ENCODE results near the gene ZFYVE16. TPM values are rescaled to one million over a fixed set of nuclear protein-coding genes. Genes with fewer than 3 reads are reported as not detected.
A peak's percentile ranks its signal among the peaks of the same experiment; 100 is the strongest.
"Not testable (repeated sequence)": the region's sequence is repeated elsewhere in the genome, so short reads cannot be mapped to it uniquely, and the experiment has no call there.

The ZFYVE16 gene
- total and polyA plus RNA-seq, 7 donors = 8.6 to 43.2 (median 29.6) TPM

GRCh38 chr5:80483636-80484232, 75.9 kb downstream of the ZFYVE16 start:
- Histone ChIP-seq H3K4me1 (peaks cover 0 to 14% (median 4%) of the 10 kb centered on the region in 4 donors), H3K27me3 (no peaks in the 10 kb centered on the region), H3K27ac (no peak overlapping the region), H3K4me3 (no peak overlapping the region), H3K9me3 (no peaks in the 10 kb centered on the region), H3K36me3 (no peaks in the 10 kb centered on the region)
- intact Hi-C loops (cut with DNase I) = no loop called here
- WGBS, 2 donors = 97 to 99% methylated on average over 3 of the region's 3 CpGs
- DNase-seq = no peak
- TF ChIP-seq POLR2A (IDR thresholded peaks at IDR 0.05) (no peak), POLR2AphosphoS5 (IDR thresholded peaks at IDR 0.05) (no peak)

GRCh38 chr5:80487444-80487828, 79.6 kb downstream of the ZFYVE16 start:
- no peak for TF ChIP-seq EP300 (IDR thresholded peaks at IDR 0.05)
- no peak for TF ChIP-seq POLR2AphosphoS5 (IDR thresholded peaks at IDR 0.05)
- no peak for TF ChIP-seq POLR2A (IDR thresholded peaks at IDR 0.05)
- TF ChIP-seq CTCF (IDR thresholded peaks at IDR 0.05) = no peak
- 61 to 64% methylated on average over 18 of the region's 18 CpGs for WGBS, 2 donors
- H3K36me3 ChIP-seq = no peaks in the 10 kb centered on the region
- no peaks in the 10 kb centered on the region for H3K27me3 ChIP-seq
- H3K9me3 ChIP-seq = no peaks in the 10 kb centered on the region
- no peak for DNase-seq
- H3K4me3 ChIP-seq = peak overlapping the region; percentile 53 to 72 (median 64)
- H3K4me1 ChIP-seq = peaks cover 0 to 17% (median 4%) of the 10 kb centered on the region in 4 donors
- H3K27ac ChIP-seq = peak overlapping the region; percentile 76 to 85 (median 80)
- intact Hi-C loops (cut with DNase I) = loop anchor here (5.0 kb wide), 2 partner anchors 170 to 185 kb away; no protein-coding TSS in a partner anchor

- 1% methylated on average over 85 of the region's 85 CpGs for WGBS, 2 donors
- H3K36me3 ChIP-seq = no peaks in the 10 kb centered on the region
- peak; percentile 88 for DNase-seq
- TF ChIP-seq EP300 (IDR thresholded peaks at IDR 0.05) = no peak
- TF ChIP-seq POLR2AphosphoS5 (IDR thresholded peaks at IDR 0.05) = peak in 3 of 4 donors; percentile 11 to 50 (median 43)
- no peaks in the 10 kb centered on the region for H3K27me3 ChIP-seq
- peak within 1 kb of the TSS; percentile 53 to 72 (median 64) for H3K4me3 ChIP-seq
- no peaks in the 10 kb centered on the region for H3K9me3 ChIP-seq
- H3K27ac ChIP-seq = peak within 1 kb of the TSS; percentile 76 to 85 (median 80)
- H3K4me1 ChIP-seq = peaks cover 0 to 17% (median 4%) of the 10 kb centered on the region in 4 donors
- intact Hi-C loops (cut with DNase I) = loop anchor here (5.0 kb wide), 2 partner anchors 169 to 184 kb away; no protein-coding TSS in a partner anchor
Measured at GRCh38 chr5:80487829-80488721, 80.2 kb downstream of the ZFYVE16 start, which contains the start of gene FAM151B. TSS of gene FAM151B (plus strand) at chr5:80488100. CDS start at chr5:80488124, 24 bp downstream.

GRCh38 chr5:80491296-80491695, 83.4 kb downstream of the ZFYVE16 start:
- intact Hi-C loops (cut with DNase I) = no loop called here
- Histone ChIP-seq H3K4me3 (no peak overlapping the region), H3K9me3 (no peaks in the 10 kb centered on the region), H3K36me3 (no peaks in the 10 kb centered on the region), H3K27me3 (no peaks in the 10 kb centered on the region), H3K27ac (no peak overlapping the region), H3K4me1 (peaks cover 0 to 17% (median 4%) of the 10 kb centered on the region in 4 donors)
- TF ChIP-seq POLR2AphosphoS5 (IDR thresholded peaks at IDR 0.05) (no peak), POLR2A (IDR thresholded peaks at IDR 0.05) (no peak), EP300 (IDR thresholded peaks at IDR 0.05) (no peak), CTCF (IDR thresholded peaks at IDR 0.05) (no peak)
- no peak for DNase-seq
- WGBS, 2 donors = 92 to 94% methylated on average over 3 of the region's 3 CpGs

- no peak overlapping the region for H3K27ac ChIP-seq
- H3K9me3 ChIP-seq = no peaks in the 10 kb centered on the region
- no peak overlapping the region for H3K4me3 ChIP-seq
- H3K36me3 ChIP-seq = no peaks in the 10 kb centered on the region
- H3K4me1 ChIP-seq = peaks cover 0 to 8% (median 2%) of the 10 kb centered on the region in 4 donors
- no peaks in the 10 kb centered on the region for H3K27me3 ChIP-seq
- TF ChIP-seq POLR2A (IDR thresholded peaks at IDR 0.05) (no peak), EP300 (IDR thresholded peaks at IDR 0.05) (no peak), POLR2AphosphoS5 (IDR thresholded peaks at IDR 0.05) (no peak), CTCF (IDR thresholded peaks at IDR 0.05) (no peak)
- no peak for DNase-seq
- 95% methylated on average over 3 of the region's 3 CpGs for WGBS, 2 donors
- intact Hi-C loops (cut with DNase I) = no loop called here
Measured at GRCh38 chr5:80492741-80493140, 84.9 kb downstream of the ZFYVE16 start.

GRCh38 chr5:80493443-80493842, 85.6 kb downstream of the ZFYVE16 start:
- H3K9me3 ChIP-seq; H3K27me3 ChIP-seq; H3K4me3 ChIP-seq; H3K27ac ChIP-seq; DNase-seq; intact Hi-C loops (cut with DNase I); H3K4me1 ChIP-seq; H3K36me3 ChIP-seq: not testable (repeated sequence)
- WGBS, 2 donors = 76 to 86% methylated on average over 7 of the region's 7 CpGs

Data from sigmoid colon (tissue), 7 donors.